BE2C (cell line): ENCODE results near the gene PMF1.

Experiments used
- DNase-seq: peaks from one replicate; pipeline ENCODE4 v3.0.0-alpha.2; 2020
- H3K27me3 ChIP-seq: fragments of 250-450 bp; sonication (Bioruptor Pico); 2 replicates; pipeline ENCODE4 v1.5.1; 2020; ENCODE audit warnings: mild to moderate bottlenecking
- H3K36me3 ChIP-seq: fragments of 250-450 bp; sonication (Bioruptor Pico); 2 replicates; pipeline ENCODE4 v1.5.1; 2020; ENCODE audit warnings: mild to moderate bottlenecking
- H3K4me1 ChIP-seq: fragments of 250-450 bp; sonication (Bioruptor Pico); 2 replicates; pipeline ENCODE4 v1.5.1; 2020
- H3K4me3 ChIP-seq: 2 replicates; pipeline ENCODE4 v1.5.1; 2011; ENCODE audit warnings: low read depth, low read length
- H3K9me3 ChIP-seq: fragments of 250-450 bp; sonication (Bioruptor Pico); 2 replicates; pipeline ENCODE4 v1.5.1; 2020
- CTCF ChIP-seq: IDR thresholded peaks from 2 replicates; pipeline ENCODE4 v1.5.1; 2012; ENCODE audit warnings: mild to moderate bottlenecking, low read depth, low read length

Gene PMF1

GRCh38 chr1:156225677-156226014 is 12.8 kb downstream of the PMF1 start:
- H3K4me1 ChIP-seq, result peaks cover 2% of the 10 kb centered on the region; the same call in 1 of the 2 replicates
- peaks cover 32% of the 10 kb centered on the region for H3K36me3 ChIP-seq
- TF ChIP-seq CTCF, result no peak

GRCh38 chr1:156226116-156226538 is 13.3 kb downstream of the PMF1 start:
- no peak for TF ChIP-seq CTCF
- Histone ChIP-seq H3K9me3 (no peaks in the 10 kb centered on the region), H3K27me3 (no peaks in the 10 kb centered on the region), H3K4me3 (no peak overlapping the region), H3K36me3 (peaks cover 28% of the 10 kb centered on the region), H3K4me1 (peaks cover 2% of the 10 kb centered on the region; the same call in 1 of the 2 replicates)
- no peak for DNase-seq

More at GRCh38 chr1:156225677-156226014, 12.8 kb downstream of the PMF1 start:
- H3K9me3 ChIP-seq, result no peaks in the 10 kb centered on the region
- no peak overlapping the region for H3K4me3 ChIP-seq
- DNase-seq, result no peak
- H3K27me3 ChIP-seq, result no peaks in the 10 kb centered on the region

- Histone ChIP-seq H3K4me3 (no peak overlapping the region), H3K27me3 (no peaks in the 10 kb centered on the region), H3K9me3 (no peaks in the 10 kb centered on the region), H3K36me3 (peaks cover 21% of the 10 kb centered on the region), H3K4me1 (peaks cover 2% of the 10 kb centered on the region; the same call in 1 of the 2 replicates)
- DNase-seq, result no peak
- TF ChIP-seq CTCF, result no peak
Measured at GRCh38 chr1:156226782-156227181, 14.0 kb downstream of the PMF1 start.

- no peaks in the 10 kb centered on the region for H3K27me3 ChIP-seq
- TF ChIP-seq CTCF, result no peak
- H3K9me3 ChIP-seq, result no peaks in the 10 kb centered on the region
- peaks cover 6% of the 10 kb centered on the region; the same call in 1 of the 2 replicates for H3K4me1 ChIP-seq
- H3K4me3 ChIP-seq, result no peak overlapping the region
- H3K36me3 ChIP-seq, result peaks cover 4% of the 10 kb centered on the region
- no peak for DNase-seq
Measured at GRCh38 chr1:156228501-156228900, 15.7 kb downstream of the PMF1 start.

GRCh38 chr1:156229809-156230472 is 17.1 kb downstream of the PMF1 start:
- H3K36me3 ChIP-seq, result peaks cover 4% of the 10 kb centered on the region; the same call in 1 of the 2 replicates
- peaks cover 6% of the 10 kb centered on the region; the same call in 1 of the 2 replicates for H3K4me1 ChIP-seq
- H3K9me3 ChIP-seq, result no peaks in the 10 kb centered on the region
- no peak for DNase-seq
- no peaks in the 10 kb centered on the region for H3K27me3 ChIP-seq
- H3K4me3 ChIP-seq, result no peak overlapping the region
- no peak for TF ChIP-seq CTCF

GRCh38 chr1:156230473-156230837 is 17.6 kb downstream of the PMF1 start:
- H3K9me3 ChIP-seq, result no peaks in the 10 kb centered on the region
- no peak overlapping the region for H3K4me3 ChIP-seq
- peaks cover 4% of the 10 kb centered on the region; the same call in 1 of the 2 replicates for H3K36me3 ChIP-seq
- H3K4me1 ChIP-seq, result peaks cover 6% of the 10 kb centered on the region; the same call in 1 of the 2 replicates
- H3K27me3 ChIP-seq, result no peaks in the 10 kb centered on the region
- TF ChIP-seq CTCF, result no peak
- DNase-seq, result no peak
